A549 treated with dexamethasone at 1 μM for 4 hours (cell line): ENCODE measurements around the gene CADPS2. TPM values are rescaled to one million over a fixed set of nuclear protein-coding genes. Genes with fewer than 3 reads are reported as not detected.

Source experiments
- total RNA-seq: library from RNA; stranded (reverse); fragments of 200-300 nt; extraction: Qiagen RNA extraction; gene quantifications from 5 replicates; pipeline ENCODE4 v1.2.3, GENCODE V29; 2022

The CADPS2 gene
- total RNA-seq: 0.03 to 0.07 TPM (median 0.05 TPM) in 4 of 5 replicates, not detected in the other

GRCh38 chr7:122886357-122887081 is at the start of gene CADPS2:
TSS of gene CADPS2 (minus strand) at chr7:122886460. CDS start at chr7:122886337, 123 bp downstream.

GRCh38 chr7:122702872-122703510 is 183.3 kb downstream of the CADPS2 start, which contains the start of gene RNF148:
TSS of gene RNF148 (minus strand) at chr7:122702922. CDS start at chr7:122702750, 172 bp downstream.

GRCh38 chr7:122699017-122699416 is 187.2 kb downstream of the CADPS2 start, which contains the start of gene RNF133:
TSS of gene RNF133 (minus strand) at chr7:122699117. CDS start at chr7:122698918, 199 bp downstream.

GRCh38 chr7:122304319-122304975 is 581.8 kb downstream of the CADPS2 start, which contains the start of gene FEZF1:
TSS of gene FEZF1 (minus strand) at chr7:122304750. CDS start at chr7:122304437, 313 bp downstream.

Other genes with a start within 250 kb of the CADPS2 start
- not detected in 5 replicates for gene RNF133, start 187.3 kb downstream of the CADPS2 start, total RNA-seq
- gene RNF148, start 183.5 kb downstream of the CADPS2 start, total RNA-seq: not detected in 5 replicates
- not detected in 5 replicates for gene TAS2R16, start 109.2 kb upstream of the CADPS2 start, total RNA-seq